Epithelial cell of esophagus (primary cell): ENCODE results near the gene SPHK2.

ENCODE experiments used
- DNase-seq: peaks from one replicate; pipeline ENCODE4 v3.0.0; 2010; ENCODE audit warnings: low read depth
- H3K4me3 ChIP-seq: 2 replicates; pipeline ENCODE4 v1.5.1; 2011; ENCODE audit warnings: mild to moderate bottlenecking, low read length, control low read depth
- TF ChIP-seq, protein P1 (sequence below): IDR thresholded peaks from 2 replicates; pipeline ENCODE4 v1.5.1; 2011; ENCODE audit warnings: low read depth, mild to moderate bottlenecking, low read length, control low read depth, inconsistent platforms; ENCODE audit not compliant: insufficient read depth; ENCODE audit errors: missing control alignments

The SPHK2 gene

GRCh38 chr19:48613852-48614435, 5.4 kb upstream of the SPHK2 start:
- TF ChIP-seq, protein P1, sequence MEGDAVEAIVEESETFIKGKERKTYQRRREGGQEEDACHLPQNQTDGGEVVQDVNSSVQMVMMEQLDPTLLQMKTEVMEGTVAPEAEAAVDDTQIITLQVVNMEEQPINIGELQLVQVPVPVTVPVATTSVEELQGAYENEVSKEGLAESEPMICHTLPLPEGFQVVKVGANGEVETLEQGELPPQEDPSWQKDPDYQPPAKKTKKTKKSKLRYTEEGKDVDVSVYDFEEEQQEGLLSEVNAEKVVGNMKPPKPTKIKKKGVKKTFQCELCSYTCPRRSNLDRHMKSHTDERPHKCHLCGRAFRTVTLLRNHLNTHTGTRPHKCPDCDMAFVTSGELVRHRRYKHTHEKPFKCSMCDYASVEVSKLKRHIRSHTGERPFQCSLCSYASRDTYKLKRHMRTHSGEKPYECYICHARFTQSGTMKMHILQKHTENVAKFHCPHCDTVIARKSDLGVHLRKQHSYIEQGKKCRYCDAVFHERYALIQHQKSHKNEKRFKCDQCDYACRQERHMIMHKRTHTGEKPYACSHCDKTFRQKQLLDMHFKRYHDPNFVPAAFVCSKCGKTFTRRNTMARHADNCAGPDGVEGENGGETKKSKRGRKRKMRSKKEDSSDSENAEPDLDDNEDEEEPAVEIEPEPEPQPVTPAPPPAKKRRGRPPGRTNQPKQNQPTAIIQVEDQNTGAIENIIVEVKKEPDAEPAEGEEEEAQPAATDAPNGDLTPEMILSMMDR, result no peak
- DNase-seq, result no peak
- peak overlapping the region; percentile 26 for H3K4me3 ChIP-seq

GRCh38 chr19:48614436-48615230, 4.7 kb upstream of the SPHK2 start, which contains the start of gene FAM83E:
TSS of gene FAM83E (minus strand) at chr19:48615076. CDS start at chr19:48613372, 1,704 bp downstream.
- H3K4me3 ChIP-seq, result peak within 1 kb of the TSS; percentile 26
- DNase-seq, result peak; percentile 82
- TF ChIP-seq, protein P1, result peak; percentile 14

DNA sequence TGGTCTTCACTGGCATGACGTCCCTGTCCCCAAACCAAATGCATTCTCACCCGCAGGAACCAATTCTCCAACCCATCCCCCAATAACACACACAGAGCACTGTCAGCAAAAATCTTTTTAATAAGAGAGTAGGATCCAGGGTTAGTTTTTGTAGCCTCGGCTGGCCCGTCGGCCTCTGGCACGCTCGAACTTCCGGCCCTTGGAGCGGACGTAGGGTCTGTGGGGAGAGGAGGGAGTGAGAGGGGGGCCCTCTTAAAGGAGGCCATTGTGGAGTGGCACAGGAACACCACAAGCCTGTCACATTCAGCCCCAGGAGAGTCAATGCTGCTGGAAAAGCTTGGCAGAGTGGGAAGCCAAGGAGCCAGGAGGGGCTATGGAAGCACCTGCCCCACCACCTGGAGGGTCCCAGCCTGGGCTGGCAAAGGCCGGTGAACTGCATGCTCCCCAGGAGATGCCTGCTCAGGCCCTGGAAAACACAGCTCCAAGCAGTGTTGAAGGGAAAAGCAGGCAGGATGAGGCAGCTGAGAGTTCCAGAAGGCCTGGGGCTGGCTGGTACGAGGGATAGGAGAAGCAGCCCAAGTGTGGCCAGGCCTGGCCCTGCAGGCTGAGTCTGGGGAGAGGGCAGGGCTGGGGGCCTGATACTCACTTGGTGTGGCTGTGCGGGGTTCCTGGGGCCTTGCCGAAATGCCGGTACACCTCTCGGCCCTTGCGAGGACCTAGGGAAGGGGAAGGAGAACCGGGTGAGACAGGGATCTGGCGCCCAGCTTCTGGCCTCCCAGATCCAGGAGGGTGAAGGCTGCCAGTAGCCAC, 3.9 kb upstream of the SPHK2 start:
- H3K4me3 ChIP-seq, result no peak overlapping the region
- TF ChIP-seq, protein P1, result no peak
- DNase-seq, result no peak

- no peak for DNase-seq
- no peak overlapping the region for H3K4me3 ChIP-seq
- TF ChIP-seq, protein P1, result no peak
Measured at GRCh38 chr19:48616041-48616436, 3.3 kb upstream of the SPHK2 start.

GRCh38 chr19:48616491-48617056, 2.7 kb upstream of the SPHK2 start:
- no peak for DNase-seq
- H3K4me3 ChIP-seq, result peak overlapping the region; percentile 94
- TF ChIP-seq, protein P1, result no peak

- peak; percentile 49 for DNase-seq
- TF ChIP-seq, protein P1, result no peak
- H3K4me3 ChIP-seq, result peak overlapping the region; percentile 94
Measured at GRCh38 chr19:48617146-48617937, 2.0 kb upstream of the SPHK2 start.
